ENCODE results near the gene ZC3H13.

Gene ZC3H13

DNA sequence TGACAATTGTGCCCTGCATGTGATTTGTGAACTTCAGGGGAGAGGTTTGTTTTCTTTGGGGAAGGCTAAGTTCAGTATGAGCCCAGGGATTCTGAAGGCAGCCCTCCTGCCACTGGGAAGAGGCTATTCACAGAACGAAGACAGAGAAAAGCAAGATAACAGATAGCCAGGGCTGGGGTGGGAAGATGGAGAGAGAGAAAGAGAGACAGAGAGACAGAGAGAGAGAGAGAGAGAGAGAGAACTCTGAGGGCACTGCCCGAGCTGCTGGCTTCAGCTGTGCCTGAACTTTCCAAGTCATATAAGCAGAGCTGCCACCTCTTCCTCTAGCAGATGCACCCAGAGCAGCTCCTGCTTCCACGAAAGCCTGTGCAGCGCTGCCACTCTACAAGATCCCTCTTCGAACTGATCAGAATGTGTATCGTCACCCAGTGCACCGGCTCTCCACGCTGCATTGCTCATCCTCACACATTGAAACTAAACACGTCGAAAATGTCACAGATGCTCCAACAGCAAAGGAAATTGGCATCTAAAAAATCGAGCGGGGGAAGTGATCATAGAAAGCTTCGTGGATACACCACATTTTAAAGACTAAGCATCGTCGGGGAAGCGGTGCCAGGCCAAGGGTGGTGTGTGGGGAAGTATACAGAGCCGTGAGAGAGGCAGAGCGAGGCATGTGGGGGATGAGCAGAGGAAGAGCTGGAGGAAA lies 119.2 kb downstream of the ZC3H13 start:
- DNase-seq = no peak

DNA sequence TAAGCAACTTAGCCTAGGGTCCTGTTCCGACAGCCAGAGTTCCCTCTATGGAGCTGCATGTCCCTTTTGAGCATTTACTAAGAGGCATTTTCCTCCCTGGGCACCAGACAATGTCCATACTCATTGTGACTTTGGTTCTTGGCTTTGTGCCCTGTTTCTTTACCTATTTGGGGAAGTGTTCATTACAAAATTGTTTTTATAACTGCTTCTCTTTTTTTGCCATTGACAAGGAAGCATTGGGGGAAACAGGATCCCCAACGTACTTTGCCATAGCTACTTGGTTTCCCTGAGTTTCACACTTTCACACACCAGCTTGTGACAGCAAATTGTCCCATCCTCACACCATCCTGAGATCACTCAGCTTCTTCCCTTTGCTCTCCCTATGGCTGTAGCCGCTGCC lies 119.9 kb downstream of the ZC3H13 start:
- DNase-seq = no peak

DNA sequence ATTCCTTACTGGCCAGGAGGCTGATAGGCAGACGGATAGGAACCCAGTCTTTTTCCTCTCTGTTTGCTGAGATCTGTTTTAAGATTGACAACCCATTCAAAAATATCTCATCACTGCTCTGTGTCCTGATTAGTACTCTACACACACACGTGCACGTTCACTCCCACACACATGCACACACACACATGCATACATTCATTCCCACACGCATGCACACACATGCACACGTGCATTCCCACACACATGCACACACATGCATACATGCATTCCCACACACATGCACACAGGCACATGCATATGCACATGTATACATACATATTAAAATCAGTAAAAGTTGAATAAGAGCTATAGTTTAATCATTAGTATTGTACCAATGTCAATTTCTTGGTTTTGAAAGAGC lies 120.4 kb downstream of the ZC3H13 start:
- no peak for DNase-seq

DNA sequence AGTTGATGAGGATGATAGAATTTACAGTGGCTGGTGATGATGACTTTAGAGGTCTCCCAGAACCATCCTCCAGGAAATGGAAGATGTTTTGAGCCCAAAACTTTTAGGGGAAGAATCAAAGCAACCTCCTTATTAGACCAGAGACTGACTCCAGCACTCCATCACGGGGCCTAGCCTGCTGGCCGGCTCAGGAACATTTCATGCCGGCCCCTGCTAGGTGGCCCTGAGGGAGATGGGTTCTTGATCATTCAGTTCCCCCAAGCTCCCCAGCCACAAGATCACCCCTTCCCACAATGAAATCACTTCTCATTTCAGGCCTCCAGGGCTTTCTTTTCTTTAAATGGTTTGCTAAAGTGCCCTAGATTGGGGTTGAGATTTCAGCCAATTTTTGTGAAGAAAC lies 121.3 kb downstream of the ZC3H13 start:
- DNase-seq = no peak

DNA sequence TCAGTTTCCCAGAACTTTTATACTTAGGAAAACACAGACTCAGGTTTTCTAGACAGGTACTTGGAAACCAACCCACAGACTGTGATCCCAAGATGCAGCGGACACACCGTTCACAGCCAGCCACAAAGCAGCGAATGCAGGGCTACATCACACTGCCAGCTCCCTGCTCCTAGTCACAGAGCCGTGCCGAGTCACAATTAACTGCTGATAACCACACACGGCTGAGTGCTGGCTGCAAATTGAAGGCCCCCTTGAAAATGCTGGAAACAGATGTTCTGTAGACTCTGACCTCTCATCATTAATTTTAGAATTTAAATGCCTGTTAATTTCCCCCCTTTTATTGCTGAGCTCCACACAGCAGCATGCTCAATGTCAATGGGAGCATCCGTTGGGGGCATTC lies 122.4 kb downstream of the ZC3H13 start:
- no peak for DNase-seq

DNA sequence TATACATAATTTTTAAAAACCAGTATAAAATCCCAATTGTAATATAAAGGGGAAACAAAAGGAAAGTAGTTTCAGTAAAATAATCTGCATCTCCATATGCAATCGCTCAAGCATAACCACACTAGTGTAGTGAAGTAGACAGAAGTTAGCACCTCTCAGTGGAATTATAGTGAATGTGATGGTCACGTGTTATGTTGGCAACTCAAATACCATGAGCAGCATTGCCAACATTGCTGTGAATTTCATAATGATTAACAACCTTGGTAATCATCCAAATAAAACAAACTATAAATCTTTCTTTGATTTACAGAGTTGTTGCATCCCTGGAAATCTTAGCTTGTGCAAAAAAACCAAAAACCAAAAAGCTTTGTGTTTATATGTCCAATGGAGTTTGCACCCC lies 123.7 kb downstream of the ZC3H13 start:
- no peak for DNase-seq

DNA sequence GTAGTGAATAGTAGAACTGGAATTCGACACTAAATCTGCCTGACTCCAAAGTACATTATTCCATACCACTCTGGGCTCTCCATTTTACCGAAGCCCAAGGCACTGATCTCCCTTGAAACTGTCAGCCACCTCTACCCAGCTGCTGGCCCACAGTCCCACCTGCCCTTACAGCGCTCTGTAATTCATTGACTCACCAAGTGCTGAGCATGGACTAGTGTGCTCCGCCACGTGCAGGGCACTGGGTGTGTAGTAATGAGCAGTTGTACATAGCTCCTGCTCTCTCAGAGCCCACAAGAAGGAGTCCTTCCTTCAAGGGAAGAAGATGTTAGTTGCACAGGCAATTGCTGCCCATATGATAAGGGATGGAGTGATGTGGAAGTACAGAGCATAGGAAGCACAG lies 124.4 kb downstream of the ZC3H13 start:
- no peak for DNase-seq

DNA sequence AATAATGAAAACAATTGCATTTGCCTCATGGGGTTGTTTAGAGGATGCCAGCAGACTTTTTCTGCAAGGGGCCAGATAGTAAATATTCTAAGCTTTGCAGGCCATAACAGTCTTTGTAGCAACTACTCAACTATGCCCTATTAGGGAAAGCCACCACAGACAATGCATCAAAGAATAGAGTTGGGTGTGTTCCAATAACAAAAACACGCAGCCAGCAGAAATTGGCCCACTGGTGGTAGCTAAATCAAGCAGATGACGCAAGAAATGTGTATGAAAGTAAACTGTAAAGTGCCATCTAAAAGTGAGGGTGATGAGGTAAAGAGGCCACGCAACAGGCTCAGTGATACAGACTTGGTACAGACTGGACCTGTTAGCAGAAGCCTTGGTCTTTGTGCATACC lies 125.8 kb downstream of the ZC3H13 start:
- DNase-seq = no peak

DNA sequence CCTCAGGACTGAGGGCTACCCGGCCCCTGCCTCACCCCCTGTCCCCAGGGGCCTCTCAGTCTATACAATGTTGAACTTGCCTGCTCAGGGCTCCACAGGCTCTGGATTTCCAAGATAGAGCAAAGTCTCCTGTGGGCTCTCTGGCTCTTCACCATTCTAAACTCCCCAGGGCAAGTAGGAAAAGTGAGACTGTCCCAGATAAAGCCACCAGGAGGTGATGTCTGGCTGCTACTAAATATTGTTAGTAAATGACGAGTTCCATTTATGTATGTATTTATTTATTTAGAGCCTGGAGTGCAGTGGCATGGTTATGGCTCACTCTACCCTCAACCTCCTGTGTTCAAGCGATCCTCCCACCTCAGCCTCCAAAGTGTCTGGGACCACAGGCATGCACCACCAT lies 127.4 kb downstream of the ZC3H13 start:
- DNase-seq = no peak

DNA sequence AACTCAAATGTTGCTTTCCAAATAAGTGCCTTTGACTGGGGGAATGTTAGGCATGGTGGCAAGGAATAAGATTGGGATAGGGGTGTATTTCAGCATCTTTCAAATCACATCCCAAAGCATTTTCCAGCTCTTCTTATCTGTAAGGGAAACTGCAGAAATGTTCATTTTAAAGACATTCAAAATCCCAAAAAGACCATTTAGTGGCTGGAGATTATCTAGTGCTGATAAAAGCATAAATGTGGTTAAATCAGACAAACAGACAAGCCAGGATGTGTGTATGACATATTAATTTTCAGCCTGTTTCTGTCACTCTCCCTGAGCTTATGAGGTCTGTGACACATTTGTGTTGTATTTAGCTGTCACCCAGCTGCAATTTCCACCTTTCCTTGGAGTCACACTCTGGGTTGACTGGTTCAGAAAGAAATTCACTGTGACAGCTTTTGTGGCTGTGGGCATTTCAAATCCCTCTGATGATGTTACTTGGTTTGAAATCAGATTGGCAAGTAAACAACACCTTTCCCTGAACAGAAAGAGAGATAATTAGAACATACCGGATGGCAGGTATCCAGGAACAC lies 131.3 kb downstream of the ZC3H13 start:
- DNase-seq = no peak

DNA sequence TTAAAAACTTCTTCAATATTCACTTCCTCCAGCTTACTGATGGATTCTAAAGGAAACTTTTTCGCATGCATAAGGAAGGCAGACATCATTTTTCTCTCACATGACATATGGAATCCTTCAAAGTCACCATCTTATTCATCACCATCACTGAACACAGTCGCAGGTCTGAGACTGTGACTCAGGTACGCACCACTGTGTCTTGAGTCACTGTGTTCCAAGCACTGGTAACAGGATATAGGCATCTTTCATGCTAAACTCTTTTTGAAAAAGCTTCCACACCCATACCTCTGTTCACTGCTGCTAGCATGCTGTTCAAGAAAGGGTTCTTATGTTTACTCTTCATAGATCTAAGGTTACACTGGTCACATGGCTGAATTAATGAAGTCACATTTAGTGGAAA lies 133.9 kb downstream of the ZC3H13 start:
- DNase-seq = no peak

DNA sequence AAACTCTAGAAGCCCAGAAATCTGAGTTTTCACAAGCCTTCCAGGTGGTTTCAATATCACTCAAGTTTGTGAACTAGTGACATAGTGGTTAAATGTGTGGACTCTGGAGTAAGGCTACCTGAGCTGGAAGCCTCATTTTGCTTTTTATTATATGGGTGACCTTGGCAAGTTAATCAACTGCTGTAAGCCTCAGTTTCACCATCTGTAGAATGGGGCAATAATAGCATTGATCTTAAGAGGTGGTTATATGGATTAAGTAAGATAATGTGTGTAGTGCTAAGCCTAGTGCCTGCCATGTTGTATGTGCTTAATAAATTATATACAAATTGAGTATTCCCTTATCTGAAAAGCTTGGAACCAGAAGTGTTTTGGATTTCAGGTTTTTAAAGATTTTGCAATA lies 135.5 kb downstream of the ZC3H13 start:
- peak; percentile 42 for DNase-seq

DNA sequence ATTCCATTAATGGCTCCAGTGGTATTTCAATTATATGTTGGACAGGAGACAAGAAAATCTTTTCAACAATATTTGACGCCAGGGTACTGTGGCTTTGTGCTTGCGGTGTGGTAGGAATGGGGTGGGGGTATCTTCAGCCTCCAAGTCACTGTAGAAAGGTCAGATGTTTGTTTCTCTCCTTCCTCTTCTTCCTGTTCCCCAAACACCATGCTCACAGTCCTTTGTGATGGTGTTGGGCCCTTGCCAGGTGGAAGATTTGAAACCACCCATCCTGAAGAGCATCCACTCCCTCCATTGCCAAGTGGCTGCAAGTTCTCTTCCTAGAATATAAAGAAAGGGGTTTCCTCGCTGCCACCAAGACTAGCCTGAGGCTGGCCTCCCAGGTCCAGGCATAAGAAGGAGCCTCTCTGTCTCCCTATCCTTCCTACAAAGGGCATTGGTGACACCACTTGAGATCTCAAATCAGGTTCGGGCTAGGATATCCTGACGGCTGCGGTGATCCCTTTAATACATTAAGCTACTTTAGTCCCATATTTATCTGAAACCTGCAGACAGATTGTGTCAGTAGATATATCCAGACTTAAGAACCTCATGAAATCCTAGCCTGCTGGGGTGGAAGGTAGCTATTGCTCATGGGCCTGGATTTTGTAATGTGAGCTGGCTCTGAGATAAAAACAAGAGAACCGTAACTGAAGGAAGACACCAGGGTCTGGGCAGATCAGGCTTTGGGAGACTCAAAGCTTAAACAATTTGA lies 136.7 kb downstream of the ZC3H13 start:
- DNase-seq = no peak

DNA sequence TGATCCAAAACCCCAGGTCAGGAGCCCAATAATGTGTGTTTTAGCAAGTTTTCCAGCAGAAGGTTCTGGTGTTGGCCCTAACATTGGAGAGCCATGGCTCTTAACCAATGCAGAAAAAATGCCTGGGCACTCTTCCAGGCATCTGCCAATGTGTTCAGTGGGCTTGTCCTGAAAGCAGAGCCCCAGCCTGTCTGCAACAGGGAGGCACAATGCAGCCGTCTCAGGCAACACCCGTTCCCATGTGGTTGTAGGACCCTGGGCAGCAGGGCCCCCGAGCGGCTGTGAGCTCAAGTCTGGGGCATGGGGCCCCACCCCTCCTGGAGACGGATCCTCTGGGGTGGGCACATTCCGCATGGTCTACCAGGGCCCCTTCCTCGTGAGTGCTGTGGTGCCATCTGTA lies 142.9 kb downstream of the ZC3H13 start:
- DNase-seq = no peak

DNA sequence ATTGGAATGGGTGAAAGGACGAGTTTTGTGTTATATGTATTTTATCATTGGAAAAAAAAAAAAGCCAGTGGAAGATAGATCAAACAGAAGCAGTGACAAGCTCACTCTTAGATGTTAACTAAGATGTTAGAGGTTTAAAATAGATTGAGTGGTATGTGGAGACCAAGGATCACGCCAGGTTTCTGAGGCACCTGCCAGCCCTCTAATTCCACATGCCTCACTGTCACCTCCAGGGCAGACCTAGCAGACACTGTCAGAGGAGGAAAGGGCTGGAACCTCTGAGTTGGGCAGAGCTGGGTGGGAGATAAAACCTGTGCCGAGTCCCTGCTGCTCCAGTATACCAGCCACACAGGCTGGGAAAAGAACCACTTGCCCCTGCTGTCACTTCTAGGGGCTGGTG lies 143.5 kb downstream of the ZC3H13 start:
- DNase-seq = no peak

DNA sequence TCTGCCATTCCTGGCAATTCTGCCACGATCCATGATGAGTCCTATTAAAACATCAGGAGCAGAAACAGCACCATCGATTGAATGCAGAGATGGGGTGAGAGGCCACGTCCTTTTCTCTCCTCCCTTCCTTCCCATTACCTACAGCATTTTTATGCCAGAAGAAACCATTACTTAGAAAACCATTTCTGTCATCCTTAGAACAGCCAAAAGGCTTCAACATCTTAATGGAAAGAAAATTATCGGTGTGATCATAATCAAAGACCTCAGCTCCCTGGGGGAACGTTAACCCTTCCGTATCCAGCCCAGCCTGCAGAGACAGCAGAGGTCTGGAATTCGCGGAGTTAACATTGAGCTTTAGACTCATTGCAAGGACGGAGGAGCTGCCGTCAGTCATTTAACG lies 145.0 kb downstream of the ZC3H13 start:
- DNase-seq = no peak
